ENCODE measurements around the gene AZGP1. TPM values are rescaled to one million over a fixed set of nuclear protein-coding genes. Genes with fewer than 3 reads are reported as not detected.

AZGP1 gene
- total RNA-seq, 3 donors from 2014 or later (not counting 1 experiment from before 2014, with no cell fraction given), result not detected

GRCh38 chr7:99927536-99927935 is 48.3 kb downstream of the AZGP1 start:
- Histone ChIP-seq H3K27me3 (ENCODE audit: control insufficient read depth, insufficient read depth, low read length) (peaks cover 8% of the 10 kb centered on the region), H3K9me3 (ENCODE audit: control insufficient read depth, insufficient read depth, low read length) (no peaks in the 10 kb centered on the region), H3K4me3 (ENCODE audit: low read length) (no peak overlapping the region), H3K36me3 (ENCODE audit: control insufficient read depth, insufficient read depth, low read length) (no peaks in the 10 kb centered on the region), H3K4me1 (ENCODE audit: control insufficient read depth, insufficient read depth, low read length) (peaks cover 6% of the 10 kb centered on the region), H3K27ac (ENCODE audit: low read length) (no peak overlapping the region)
- 83% methylated on average over 5 of the region's 5 CpGs for WGBS (ENCODE audit: insufficient coverage)
- Mint-ChIP-seq H3K4me1 (peaks cover 0 to 5% of the 10 kb centered on the region in 2 donors), H3K4me3 (no peak overlapping the region), H3K27ac (no peak overlapping the region), H3K36me3 (no peaks in the 10 kb centered on the region), H3K27me3 (ENCODE audit: low read depth in 2 of 2) (peaks cover 44 to 66% of the 10 kb centered on the region in 2 donors), H3K9me3 (no peaks in the 10 kb centered on the region)
- no peak for TF ChIP-seq CTCF (IDR thresholded peaks at IDR 0.05)
- no peak for DNase-seq
- intact Hi-C loops (cut with micrococcal nuclease), result no loop called here
- no peak for ATAC-seq

- ATAC-seq (no peak), DNase-seq (no peak)
- H3K4me3 ChIP-seq (ENCODE audit: low read length), result no peak overlapping the region
- H3K27me3 ChIP-seq (ENCODE audit: control insufficient read depth, insufficient read depth, low read length), result peaks cover 8% of the 10 kb centered on the region
- H3K4me1 ChIP-seq (ENCODE audit: control insufficient read depth, insufficient read depth, low read length), result peaks cover 6% of the 10 kb centered on the region
- Mint-ChIP-seq H3K4me3 (no peak overlapping the region), H3K9me3 (no peaks in the 10 kb centered on the region), H3K27me3 (ENCODE audit: low read depth in 2 of 2) (peaks cover 39 to 61% of the 10 kb centered on the region in 2 donors), H3K27ac (no peak overlapping the region), H3K36me3 (no peaks in the 10 kb centered on the region), H3K4me1 (peaks cover 0 to 5% of the 10 kb centered on the region in 2 donors)
- no peak for TF ChIP-seq CTCF (IDR thresholded peaks at IDR 0.05)
- intact Hi-C loops (cut with micrococcal nuclease), result no loop called here
- no peaks in the 10 kb centered on the region for H3K36me3 ChIP-seq (ENCODE audit: control insufficient read depth, insufficient read depth, low read length)
- no peaks in the 10 kb centered on the region for H3K9me3 ChIP-seq (ENCODE audit: control insufficient read depth, insufficient read depth, low read length)
- no peak overlapping the region for H3K27ac ChIP-seq (ENCODE audit: low read length)
These were observed 49.5 kb downstream of the AZGP1 start for GRCh38 chr7:99926321-99926720.

GRCh38 chr7:99923200-99923599 is 52.6 kb downstream of the AZGP1 start:
- H3K4me3 ChIP-seq (ENCODE audit: low read length), result no peak overlapping the region
- H3K9me3 ChIP-seq (ENCODE audit: control insufficient read depth, insufficient read depth, low read length), result no peaks in the 10 kb centered on the region
- no peak for DNase-seq
- Mint-ChIP-seq H3K36me3 (no peaks in the 10 kb centered on the region), H3K9me3 (no peaks in the 10 kb centered on the region), H3K4me3 (no peak overlapping the region), H3K4me1 (peaks cover 11 to 18% of the 10 kb centered on the region in 2 donors), H3K27ac (no peak overlapping the region), H3K27me3 (ENCODE audit: low read depth in 2 of 2) (peaks cover 16 to 35% of the 10 kb centered on the region in 2 donors)
- no peak for TF ChIP-seq CTCF (IDR thresholded peaks at IDR 0.05)
- no peak overlapping the region for H3K27ac ChIP-seq (ENCODE audit: low read length)
- peaks cover 14% of the 10 kb centered on the region for H3K4me1 ChIP-seq (ENCODE audit: control insufficient read depth, insufficient read depth, low read length)
- intact Hi-C loops (cut with micrococcal nuclease), result no loop called here
- no peak for ATAC-seq
- no peaks in the 10 kb centered on the region for H3K36me3 ChIP-seq (ENCODE audit: control insufficient read depth, insufficient read depth, low read length)
- 99% methylated on average over 3 of the region's 3 CpGs for WGBS (ENCODE audit: insufficient coverage)
- H3K27me3 ChIP-seq (ENCODE audit: control insufficient read depth, insufficient read depth, low read length), result peaks cover 6% of the 10 kb centered on the region

GRCh38 chr7:99920149-99920548 is 55.7 kb downstream of the AZGP1 start:
- ATAC-seq (no peak), DNase-seq (no peak)
- Histone ChIP-seq H3K27ac (ENCODE audit: low read length) (peak overlapping the region; percentile 90), H3K36me3 (ENCODE audit: control insufficient read depth, insufficient read depth, low read length) (peaks cover 8% of the 10 kb centered on the region), H3K4me1 (ENCODE audit: control insufficient read depth, insufficient read depth, low read length) (peaks cover 23% of the 10 kb centered on the region), H3K9me3 (ENCODE audit: control insufficient read depth, insufficient read depth, low read length) (no peaks in the 10 kb centered on the region), H3K4me3 (ENCODE audit: low read length) (peak overlapping the region; percentile 63), H3K27me3 (ENCODE audit: control insufficient read depth, insufficient read depth, low read length) (no peaks in the 10 kb centered on the region)
- Mint-ChIP-seq H3K27ac (peak overlapping the region; percentile 91 to 95), H3K4me1 (peaks cover 31 to 48% of the 10 kb centered on the region in 2 donors), H3K36me3 (no peaks in the 10 kb centered on the region), H3K9me3 (no peaks in the 10 kb centered on the region), H3K27me3 (ENCODE audit: low read depth in 2 of 2) (peaks cover 3 to 5% of the 10 kb centered on the region in 2 donors), H3K4me3 (peak overlapping the region; percentile 91)
- WGBS (ENCODE audit: insufficient coverage), result 96% methylated on average over 3 of the region's 3 CpGs
- intact Hi-C loops (cut with micrococcal nuclease), result no loop called here
- no peak for TF ChIP-seq CTCF (IDR thresholded peaks at IDR 0.05)

Data from natural killer cell (primary cell).